Heart left ventricle (tissue), 13 donors: ENCODE results near the gene HPSE2.

ENCODE experiments used
- POLR2A ChIP-seq, 2 donors: fragments of 450-650 bp; IDR thresholded peaks; one replicate each; pipeline ENCODE4 v1.6.1; 2017; ENCODE audit warnings: antibody characterized with exemption in 2 of 2, mild to moderate bottlenecking in 2 of 2, moderate library complexity in 2 of 2
- TF ChIP-seq, protein P1 (sequence below), 12 donors: fragments of 200-600 bp; sonication (generic) in 4 of 12; IDR thresholded peaks; one replicate each; pipeline versions ENCODE4 v1.5.0 to v1.8.0; 2018 to 2022; ENCODE audit warnings: antibody characterized with exemption in 12 of 12, mild to moderate bottlenecking in 5 of 12
- donor health status: ischemic (EF 13 %, LVEDD 7.1; RV severe dilation, severe dysfunction).
- donor health status: DM: no; HTN: yes; CAD: no.
- donor health status: DM: no; HTN: no; CAD: no.
- donor health status: ischemic (EF 25% LVEDD 6.9; RV normal size, moderate dysfunction).
- donor health status: ischemic (EF 25% LVEDD 5.7; RV mildly dilated, moderate dysfunction).
- donor health status: ischemic (EF 35%, LVEDD 5.7; RV mildly dilated, moderate dysfunction).
- donor health status: nonischemic (EF 11% LVEDD 7.7; RV severe dilation, severe dysfunction).
- donor health status: DM: yes; HTN: yes; CAD: no.
- donor health status: PGD.
- donor health status: ischemic (EF 29% LVEDD 5.4; RV normal size, mild dysfunction).
- donor health status: nonischemic (EF 23%, LVEDD 6.1; RV moderate dilation, normal function).

GRCh38 chr10:98694014-98694413, 541.6 kb downstream of the HPSE2 start:
- TF ChIP-seq, protein P1, sequence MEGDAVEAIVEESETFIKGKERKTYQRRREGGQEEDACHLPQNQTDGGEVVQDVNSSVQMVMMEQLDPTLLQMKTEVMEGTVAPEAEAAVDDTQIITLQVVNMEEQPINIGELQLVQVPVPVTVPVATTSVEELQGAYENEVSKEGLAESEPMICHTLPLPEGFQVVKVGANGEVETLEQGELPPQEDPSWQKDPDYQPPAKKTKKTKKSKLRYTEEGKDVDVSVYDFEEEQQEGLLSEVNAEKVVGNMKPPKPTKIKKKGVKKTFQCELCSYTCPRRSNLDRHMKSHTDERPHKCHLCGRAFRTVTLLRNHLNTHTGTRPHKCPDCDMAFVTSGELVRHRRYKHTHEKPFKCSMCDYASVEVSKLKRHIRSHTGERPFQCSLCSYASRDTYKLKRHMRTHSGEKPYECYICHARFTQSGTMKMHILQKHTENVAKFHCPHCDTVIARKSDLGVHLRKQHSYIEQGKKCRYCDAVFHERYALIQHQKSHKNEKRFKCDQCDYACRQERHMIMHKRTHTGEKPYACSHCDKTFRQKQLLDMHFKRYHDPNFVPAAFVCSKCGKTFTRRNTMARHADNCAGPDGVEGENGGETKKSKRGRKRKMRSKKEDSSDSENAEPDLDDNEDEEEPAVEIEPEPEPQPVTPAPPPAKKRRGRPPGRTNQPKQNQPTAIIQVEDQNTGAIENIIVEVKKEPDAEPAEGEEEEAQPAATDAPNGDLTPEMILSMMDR (IDR thresholded peaks at IDR 0.05) = no peak
- no peak for TF ChIP-seq POLR2A (IDR thresholded peaks at IDR 0.05)
